ENCODE measurements around the gene SDF4. TPM values are rescaled to one million over a fixed set of nuclear protein-coding genes. Genes with fewer than 3 reads are reported as not detected.

Gene SDF4
- total and polyA plus RNA-seq, 2 of the 8 experiments (the other 6 are each of a cell fraction or from before 2014, with no cell fraction given): 45.5 to 75.6 TPM

DNA sequence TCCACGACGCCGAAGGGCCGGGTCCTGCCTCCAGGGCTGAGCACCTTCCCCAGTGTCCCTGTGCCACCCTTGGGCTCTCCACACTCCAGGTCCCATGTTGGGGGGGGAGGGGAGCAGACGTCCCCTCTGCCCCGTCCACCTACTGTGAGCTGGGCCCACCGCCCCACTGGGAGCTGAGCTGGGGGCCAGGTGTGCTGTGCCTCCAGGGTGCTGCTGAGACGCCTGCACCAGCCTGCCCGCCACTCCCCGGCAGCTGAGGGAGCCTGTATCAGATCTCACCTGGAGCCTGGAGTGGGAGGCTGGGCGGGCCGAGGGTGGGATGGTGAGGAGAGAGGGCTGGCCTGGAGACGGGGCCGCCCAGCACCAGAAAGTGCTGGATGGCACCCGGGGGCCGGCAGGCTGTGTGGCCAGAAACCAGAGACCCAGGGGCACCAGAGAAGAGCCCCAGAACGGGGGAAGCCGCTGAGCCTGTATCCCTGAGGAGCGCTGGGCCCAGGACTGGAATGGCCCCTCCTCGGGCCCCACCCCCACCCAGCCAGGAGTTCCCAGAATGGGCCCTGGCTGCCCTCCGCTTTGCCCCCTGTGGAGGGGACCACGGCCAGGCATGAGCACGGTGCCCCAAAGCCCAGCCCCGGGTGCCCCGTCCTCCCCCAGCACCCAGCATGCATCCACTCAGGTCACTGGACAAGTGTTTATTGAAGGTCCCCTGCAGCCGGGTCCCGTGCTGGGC is 28.8 kb downstream of the SDF4 start:
- H3K27me3 ChIP-seq (replicated peaks in 1 of 4; ENCODE audit: control insufficient read depth in 3 of 4, extremely low read depth in 1 of 4, insufficient read depth in 3 of 4, low read length in 3 of 4): peaks cover 2 to 19% (median 17%) of the 10 kb centered on the region in 4 experiments
- no peak overlapping the region for H3K56ac ChIP-seq (replicated peaks; ENCODE audit: insufficient read length, low read depth, low read length)
- peak overlapping the region; percentile 54 for H4K91ac ChIP-seq (replicated peaks; ENCODE audit: insufficient read length, low read length)
- ChIA-PET CTCF (ENCODE audit: partially characterized antibody) (interaction anchor here (1.2 kb wide), 1 partner anchor 45 kb away, joined by 3 read pairs; no protein-coding TSS in a partner anchor), POLR2A (ENCODE audit: partially characterized antibody) (no interaction called here)
- no peak overlapping the region for H3K4ac ChIP-seq (replicated peaks; ENCODE audit: insufficient read length, low read depth, low read length)
- no peak overlapping the region for H3K9ac ChIP-seq (replicated peaks in 1 of 4; ENCODE audit: extremely low read depth in 1 of 4, low read depth in 3 of 4, low read length in 3 of 4)
- H4K20me1 ChIP-seq (replicated peaks in 1 of 2; ENCODE audit: control insufficient read depth in 1 of 2, insufficient read depth in 2 of 2, low read length in 2 of 2): no peaks in the 10 kb centered on the region
- H3K4me1 ChIP-seq (replicated peaks in 1 of 4; ENCODE audit: control insufficient read depth in 3 of 4, insufficient read depth in 4 of 4, low read length in 3 of 4): peaks cover 0 to 16% (median 6%) of the 10 kb centered on the region in 4 experiments; a peak in 6 of 7 replicates
- H3K4me3 ChIP-seq (ENCODE audit: extremely low read depth in 1 of 4, insufficient read depth in 2 of 4, low read depth in 3 of 4, low read length in 4 of 4): no peak overlapping the region
- FAIRE-seq (no peak), DNase-seq (ENCODE audit: low read depth in 1 of 2, low spot score in 2 of 2) (peak in 1 of 2 experiments; percentile 48)
- H3K9me3 ChIP-seq (ENCODE audit: insufficient read depth in 2 of 2, low read depth in 1 of 2, low read length in 1 of 2): no peaks in the 10 kb centered on the region
- H3K23me2 ChIP-seq (ENCODE audit: low read depth, low read length): peaks cover 8% of the 10 kb centered on the region; the same call in 1 of the 2 replicates
- H2BK5ac ChIP-seq (ENCODE audit: low read depth, low read length): no peak overlapping the region
- H3K79me2 ChIP-seq (ENCODE audit: control insufficient read depth in 1 of 2, insufficient read depth in 2 of 2, low read length in 2 of 2): no peaks in the 10 kb centered on the region
- H4K5ac ChIP-seq (ENCODE audit: insufficient read length, low read depth, low read length): no peak overlapping the region
- H2BK20ac ChIP-seq (ENCODE audit: low read length): no peak overlapping the region
- H3K18ac ChIP-seq (ENCODE audit: extremely low read depth, low read length): no peak overlapping the region
- no peak overlapping the region for H3K4me2 ChIP-seq (ENCODE audit: insufficient read depth in 1 of 2, low read depth in 2 of 2, low read length in 2 of 2)
- no peak overlapping the region for H3K27ac ChIP-seq (ENCODE audit: low read depth, low read length)
- H2BK12ac ChIP-seq (ENCODE audit: low read depth, low read length): peak overlapping the region; percentile 60; the same call in 1 of the 2 replicates
- H4K8ac ChIP-seq (ENCODE audit: extremely low read depth, insufficient read depth, low read length): peak overlapping the region; percentile 68; the same call in 1 of the 2 replicates
- 80% methylated on average over 20 of the region's 27 CpGs; no CpG with 5 or more reads in 1 of the 2 experiments for WGBS, 2 experiments (ENCODE audit: extremely low coverage in 1 of 2, insufficient coverage in 1 of 2, insufficient read length in 1 of 2, insufficient replicate concordance in 2 of 2, low coverage in 1 of 2, low lambda C conversion rate in 2 of 2, missing lambda C conversion rate in 1 of 2)
- TF ChIP-seq SIX5 (IDR thresholded peaks at IDR 0.05; ENCODE audit: low read depth, low read length) (no peak), RFX5 (IDR thresholded peaks at IDR 0.05; ENCODE audit: borderline replicate concordance, low read depth, low read length) (no peak)
- TF ChIP-seq, protein P1, sequence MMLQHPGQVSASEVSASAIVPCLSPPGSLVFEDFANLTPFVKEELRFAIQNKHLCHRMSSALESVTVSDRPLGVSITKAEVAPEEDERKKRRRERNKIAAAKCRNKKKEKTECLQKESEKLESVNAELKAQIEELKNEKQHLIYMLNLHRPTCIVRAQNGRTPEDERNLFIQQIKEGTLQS (IDR thresholded peaks at IDR 0.05; ENCODE audit: insufficient read depth, low read depth, low read length): no peak
- no peak overlapping the region for H3K14ac ChIP-seq (ENCODE audit: insufficient read length)
- H2AFZ ChIP-seq (ENCODE audit: low read length): no peak overlapping the region
- H2BK15ac ChIP-seq (ENCODE audit: low read length): peak overlapping the region; percentile 29; the same call in 1 of the 2 replicates
- H2AK5ac ChIP-seq (ENCODE audit: low read depth, low read length): no peak overlapping the region
- no peaks in the 10 kb centered on the region for H3K36me3 ChIP-seq (ENCODE audit: control insufficient read depth in 2 of 4, insufficient read depth in 4 of 4, low read length in 3 of 4)
- H3K79me1 ChIP-seq (ENCODE audit: low read depth, low read length): no peaks in the 10 kb centered on the region
- no peak overlapping the region for H2BK120ac ChIP-seq (replicated peaks; ENCODE audit: low read depth, low read length)
- H3K23ac ChIP-seq (ENCODE audit: insufficient read length): no peak overlapping the region

Data from H1 (cell line).